ENCODE data around the gene PTX4. TPM values are rescaled to one million over a fixed set of nuclear protein-coding genes. Genes with fewer than 3 reads are reported as not detected.

The PTX4 gene
- total and polyA plus RNA-seq, 9 of the 15 experiments (the other 6 are each of a cell fraction or from before 2014, with no cell fraction given) = 0.11 TPM; not detected in 8

DNA sequence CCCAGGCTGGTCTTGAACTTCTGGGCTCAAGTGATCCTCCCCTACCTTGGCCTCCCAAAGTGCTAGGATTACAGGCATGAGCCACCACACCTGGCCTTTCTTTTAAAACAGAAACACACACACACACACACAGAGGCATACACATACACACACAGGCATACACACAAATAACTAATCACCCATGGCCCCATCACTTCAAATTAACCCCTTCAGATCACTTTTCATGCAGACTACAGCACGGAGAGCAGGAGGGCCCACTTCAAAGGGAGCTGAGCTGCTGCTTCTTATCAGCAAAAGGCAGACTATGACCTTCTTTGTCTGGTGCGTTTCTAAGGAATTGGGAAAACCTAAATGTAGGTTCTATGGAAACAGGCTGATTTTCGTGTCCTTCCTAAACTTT lies 15.8 kb downstream of the PTX4 start (continued):
- TF ChIP-seq, protein P1, sequence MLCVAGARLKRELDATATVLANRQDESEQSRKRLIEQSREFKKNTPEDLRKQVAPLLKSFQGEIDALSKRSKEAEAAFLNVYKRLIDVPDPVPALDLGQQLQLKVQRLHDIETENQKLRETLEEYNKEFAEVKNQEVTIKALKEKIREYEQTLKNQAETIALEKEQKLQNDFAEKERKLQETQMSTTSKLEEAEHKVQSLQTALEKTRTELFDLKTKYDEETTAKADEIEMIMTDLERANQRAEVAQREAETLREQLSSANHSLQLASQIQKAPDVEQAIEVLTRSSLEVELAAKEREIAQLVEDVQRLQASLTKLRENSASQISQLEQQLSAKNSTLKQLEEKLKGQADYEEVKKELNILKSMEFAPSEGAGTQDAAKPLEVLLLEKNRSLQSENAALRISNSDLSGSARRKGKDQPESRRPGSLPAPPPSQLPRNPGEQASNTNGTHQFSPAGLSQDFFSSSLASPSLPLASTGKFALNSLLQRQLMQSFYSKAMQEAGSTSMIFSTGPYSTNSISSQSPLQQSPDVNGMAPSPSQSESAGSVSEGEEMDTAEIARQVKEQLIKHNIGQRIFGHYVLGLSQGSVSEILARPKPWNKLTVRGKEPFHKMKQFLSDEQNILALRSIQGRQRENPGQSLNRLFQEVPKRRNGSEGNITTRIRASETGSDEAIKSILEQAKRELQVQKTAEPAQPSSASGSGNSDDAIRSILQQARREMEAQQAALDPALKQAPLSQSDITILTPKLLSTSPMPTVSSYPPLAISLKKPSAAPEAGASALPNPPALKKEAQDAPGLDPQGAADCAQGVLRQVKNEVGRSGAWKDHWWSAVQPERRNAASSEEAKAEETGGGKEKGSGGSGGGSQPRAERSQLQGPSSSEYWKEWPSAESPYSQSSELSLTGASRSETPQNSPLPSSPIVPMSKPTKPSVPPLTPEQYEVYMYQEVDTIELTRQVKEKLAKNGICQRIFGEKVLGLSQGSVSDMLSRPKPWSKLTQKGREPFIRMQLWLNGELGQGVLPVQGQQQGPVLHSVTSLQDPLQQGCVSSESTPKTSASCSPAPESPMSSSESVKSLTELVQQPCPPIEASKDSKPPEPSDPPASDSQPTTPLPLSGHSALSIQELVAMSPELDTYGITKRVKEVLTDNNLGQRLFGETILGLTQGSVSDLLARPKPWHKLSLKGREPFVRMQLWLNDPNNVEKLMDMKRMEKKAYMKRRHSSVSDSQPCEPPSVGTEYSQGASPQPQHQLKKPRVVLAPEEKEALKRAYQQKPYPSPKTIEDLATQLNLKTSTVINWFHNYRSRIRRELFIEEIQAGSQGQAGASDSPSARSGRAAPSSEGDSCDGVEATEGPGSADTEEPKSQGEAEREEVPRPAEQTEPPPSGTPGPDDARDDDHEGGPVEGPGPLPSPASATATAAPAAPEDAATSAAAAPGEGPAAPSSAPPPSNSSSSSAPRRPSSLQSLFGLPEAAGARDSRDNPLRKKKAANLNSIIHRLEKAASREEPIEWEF (CRISPR knock-in tag; IDR thresholded peaks at IDR 0.05) = no peak
- TF ChIP-seq, protein P2, sequence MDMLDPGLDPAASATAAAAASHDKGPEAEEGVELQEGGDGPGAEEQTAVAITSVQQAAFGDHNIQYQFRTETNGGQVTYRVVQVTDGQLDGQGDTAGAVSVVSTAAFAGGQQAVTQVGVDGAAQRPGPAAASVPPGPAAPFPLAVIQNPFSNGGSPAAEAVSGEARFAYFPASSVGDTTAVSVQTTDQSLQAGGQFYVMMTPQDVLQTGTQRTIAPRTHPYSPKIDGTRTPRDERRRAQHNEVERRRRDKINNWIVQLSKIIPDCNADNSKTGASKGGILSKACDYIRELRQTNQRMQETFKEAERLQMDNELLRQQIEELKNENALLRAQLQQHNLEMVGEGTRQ (CRISPR knock-in tag; IDR thresholded peaks at IDR 0.05) = no peak
- TF ChIP-seq CHD1 (IDR thresholded peaks at IDR 0.05; ENCODE audit: low read length) (no peak), CBX2 (IDR thresholded peaks at IDR 0.05; ENCODE audit: insufficient read depth, low read length, poor library complexity, severe bottlenecking) (no peak), JUND (IDR thresholded peaks at IDR 0.05; ENCODE audit: borderline replicate concordance, low read depth, low read length) (no peak), JUND (tag; IDR thresholded peaks at IDR 0.05; ENCODE audit: borderline replicate concordance, low read depth, low read length) (no peak), SOX6 (IDR thresholded peaks at IDR 0.05) (peak; percentile 44; the same call in 1 of the 2 replicates), ZNF324 (CRISPR knock-in tag; IDR thresholded peaks at IDR 0.05) (no peak), PHB2 (IDR thresholded peaks at IDR 0.05; ENCODE audit: low read depth) (peak; percentile 57), SRSF9 (IDR thresholded peaks at IDR 0.05; ENCODE audit: borderline replicate concordance, low read depth, low read length) (no peak)
- TF ChIP-seq, protein P3, sequence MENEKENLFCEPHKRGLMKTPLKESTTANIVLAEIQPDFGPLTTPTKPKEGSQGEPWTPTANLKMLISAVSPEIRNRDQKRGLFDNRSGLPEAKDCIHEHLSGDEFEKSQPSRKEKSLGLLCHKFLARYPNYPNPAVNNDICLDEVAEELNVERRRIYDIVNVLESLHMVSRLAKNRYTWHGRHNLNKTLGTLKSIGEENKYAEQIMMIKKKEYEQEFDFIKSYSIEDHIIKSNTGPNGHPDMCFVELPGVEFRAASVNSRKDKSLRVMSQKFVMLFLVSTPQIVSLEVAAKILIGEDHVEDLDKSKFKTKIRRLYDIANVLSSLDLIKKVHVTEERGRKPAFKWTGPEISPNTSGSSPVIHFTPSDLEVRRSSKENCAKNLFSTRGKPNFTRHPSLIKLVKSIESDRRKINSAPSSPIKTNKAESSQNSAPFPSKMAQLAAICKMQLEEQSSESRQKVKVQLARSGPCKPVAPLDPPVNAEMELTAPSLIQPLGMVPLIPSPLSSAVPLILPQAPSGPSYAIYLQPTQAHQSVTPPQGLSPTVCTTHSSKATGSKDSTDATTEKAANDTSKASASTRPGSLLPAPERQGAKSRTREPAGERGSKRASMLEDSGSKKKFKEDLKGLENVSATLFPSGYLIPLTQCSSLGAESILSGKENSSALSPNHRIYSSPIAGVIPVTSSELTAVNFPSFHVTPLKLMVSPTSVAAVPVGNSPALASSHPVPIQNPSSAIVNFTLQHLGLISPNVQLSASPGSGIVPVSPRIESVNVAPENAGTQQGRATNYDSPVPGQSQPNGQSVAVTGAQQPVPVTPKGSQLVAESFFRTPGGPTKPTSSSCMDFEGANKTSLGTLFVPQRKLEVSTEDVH (IDR thresholded peaks at IDR 0.05; ENCODE audit: low read depth, partially characterized antibody) = no peak
- TF ChIP-seq, protein P4, sequence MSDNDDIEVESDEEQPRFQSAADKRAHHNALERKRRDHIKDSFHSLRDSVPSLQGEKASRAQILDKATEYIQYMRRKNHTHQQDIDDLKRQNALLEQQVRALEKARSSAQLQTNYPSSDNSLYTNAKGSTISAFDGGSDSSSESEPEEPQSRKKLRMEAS (CRISPR knock-in tag; IDR thresholded peaks at IDR 0.05) = peak; percentile 14; the same call in 1 of the 2 replicates
- TF ChIP-seq, protein P5, sequence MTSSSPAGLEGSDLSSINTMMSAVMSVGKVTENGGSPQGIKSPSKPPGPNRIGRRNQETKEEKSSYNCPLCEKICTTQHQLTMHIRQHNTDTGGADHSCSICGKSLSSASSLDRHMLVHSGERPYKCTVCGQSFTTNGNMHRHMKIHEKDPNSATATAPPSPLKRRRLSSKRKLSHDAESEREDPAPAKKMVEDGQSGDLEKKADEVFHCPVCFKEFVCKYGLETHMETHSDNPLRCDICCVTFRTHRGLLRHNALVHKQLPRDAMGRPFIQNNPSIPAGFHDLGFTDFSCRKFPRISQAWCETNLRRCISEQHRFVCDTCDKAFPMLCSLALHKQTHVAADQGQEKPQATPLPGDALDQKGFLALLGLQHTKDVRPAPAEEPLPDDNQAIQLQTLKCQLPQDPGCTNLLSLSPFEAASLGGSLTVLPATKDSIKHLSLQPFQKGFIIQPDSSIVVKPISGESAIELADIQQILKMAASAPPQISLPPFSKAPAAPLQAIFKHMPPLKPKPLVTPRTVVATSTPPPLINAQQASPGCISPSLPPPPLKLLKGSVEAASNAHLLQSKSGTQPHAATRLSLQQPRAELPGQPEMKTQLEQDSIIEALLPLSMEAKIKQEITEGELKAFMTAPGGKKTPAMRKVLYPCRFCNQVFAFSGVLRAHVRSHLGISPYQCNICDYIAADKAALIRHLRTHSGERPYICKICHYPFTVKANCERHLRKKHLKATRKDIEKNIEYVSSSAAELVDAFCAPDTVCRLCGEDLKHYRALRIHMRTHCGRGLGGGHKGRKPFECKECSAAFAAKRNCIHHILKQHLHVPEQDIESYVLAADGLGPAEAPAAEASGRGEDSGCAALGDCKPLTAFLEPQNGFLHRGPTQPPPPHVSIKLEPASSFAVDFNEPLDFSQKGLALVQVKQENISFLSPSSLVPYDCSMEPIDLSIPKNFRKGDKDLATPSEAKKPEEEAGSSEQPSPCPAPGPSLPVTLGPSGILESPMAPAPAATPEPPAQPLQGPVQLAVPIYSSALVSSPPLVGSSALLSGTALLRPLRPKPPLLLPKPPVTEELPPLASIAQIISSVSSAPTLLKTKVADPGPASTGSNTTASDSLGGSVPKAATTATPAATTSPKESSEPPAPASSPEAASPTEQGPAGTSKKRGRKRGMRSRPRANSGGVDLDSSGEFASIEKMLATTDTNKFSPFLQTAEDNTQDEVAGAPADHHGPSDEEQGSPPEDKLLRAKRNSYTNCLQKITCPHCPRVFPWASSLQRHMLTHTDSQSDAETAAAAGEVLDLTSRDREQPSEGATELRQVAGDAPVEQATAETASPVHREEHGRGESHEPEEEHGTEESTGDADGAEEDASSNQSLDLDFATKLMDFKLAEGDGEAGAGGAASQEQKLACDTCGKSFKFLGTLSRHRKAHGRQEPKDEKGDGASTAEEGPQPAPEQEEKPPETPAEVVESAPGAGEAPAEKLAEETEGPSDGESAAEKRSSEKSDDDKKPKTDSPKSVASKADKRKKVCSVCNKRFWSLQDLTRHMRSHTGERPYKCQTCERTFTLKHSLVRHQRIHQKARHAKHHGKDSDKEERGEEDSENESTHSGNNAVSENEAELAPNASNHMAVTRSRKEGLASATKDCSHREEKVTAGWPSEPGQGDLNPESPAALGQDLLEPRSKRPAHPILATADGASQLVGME (CRISPR knock-in tag; IDR thresholded peaks at IDR 0.05) = no peak
